NCI-H524 treated with DMSO at 0.1 percent for 48 hours (cell line): ENCODE results near the gene HERPUD2.

Experiments
- DNase-seq: peaks from one replicate; lab custom pipeline; 2025; lab: John Stamatoyannopoulos, UW

HERPUD2 gene

DNA sequence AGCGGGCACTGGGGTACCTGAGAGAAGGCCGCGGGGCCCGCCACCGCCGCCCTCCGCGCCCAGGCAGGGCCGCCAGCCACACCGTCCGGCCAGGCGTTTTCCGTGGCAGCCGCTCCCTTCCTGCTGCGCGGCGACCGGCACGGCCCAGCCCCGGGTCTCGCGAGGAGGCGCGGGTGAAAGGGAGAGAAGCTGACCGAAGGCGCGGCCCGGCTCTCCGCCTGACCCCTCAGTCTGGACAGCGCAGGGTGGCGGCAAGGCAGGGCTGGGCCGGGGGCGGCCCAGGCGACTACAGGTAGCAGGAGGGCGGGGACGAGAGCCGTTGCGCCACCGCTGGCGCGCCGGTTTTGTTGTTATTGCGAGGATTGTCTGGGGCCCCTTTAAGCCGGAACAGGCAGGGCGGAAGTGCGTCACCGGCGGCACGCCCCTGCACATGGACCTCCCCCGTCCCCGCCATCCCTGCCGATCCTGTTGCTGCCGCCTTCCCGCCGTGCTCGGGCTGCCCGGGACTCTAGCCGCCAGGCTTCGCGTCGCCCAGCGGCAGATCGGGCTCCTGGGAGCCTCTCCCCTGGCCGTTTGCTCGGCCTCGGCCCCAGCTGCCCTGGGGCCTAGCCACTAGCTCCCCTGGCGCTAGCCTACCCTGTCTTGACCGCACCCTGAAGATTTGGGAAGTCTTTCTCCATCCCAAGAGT is at the start of gene HERPUD2:
Gene HERPUD2 (minus strand): TSS at position 352 of the 689 bp plus-strand sequence. CDS start 805 bp downstream, outside the sequence.
- DNase-seq: peak; percentile 37

GRCh38 chr7:35738889-35739288 is 44.0 kb upstream of the HERPUD2 start:
- no peak for DNase-seq

DNA sequence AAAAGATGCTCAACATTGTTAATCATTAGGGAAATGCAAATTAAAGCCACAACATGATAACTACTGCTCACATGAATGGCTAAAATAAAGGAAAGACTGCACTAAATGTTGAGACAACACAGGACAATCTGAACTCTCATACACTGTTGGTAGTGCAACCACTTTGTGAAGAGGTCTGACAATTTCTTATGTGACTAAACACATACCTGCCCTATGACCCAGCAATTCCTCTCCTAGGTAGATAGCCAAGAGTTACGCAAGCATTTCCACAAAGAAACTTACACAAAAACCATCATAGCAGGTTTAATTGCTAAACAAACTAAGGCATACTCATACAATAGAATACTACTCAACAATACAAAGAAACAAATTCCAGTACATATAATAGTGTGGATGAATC is 41.8 kb upstream of the HERPUD2 start:
- DNase-seq: no peak

DNA sequence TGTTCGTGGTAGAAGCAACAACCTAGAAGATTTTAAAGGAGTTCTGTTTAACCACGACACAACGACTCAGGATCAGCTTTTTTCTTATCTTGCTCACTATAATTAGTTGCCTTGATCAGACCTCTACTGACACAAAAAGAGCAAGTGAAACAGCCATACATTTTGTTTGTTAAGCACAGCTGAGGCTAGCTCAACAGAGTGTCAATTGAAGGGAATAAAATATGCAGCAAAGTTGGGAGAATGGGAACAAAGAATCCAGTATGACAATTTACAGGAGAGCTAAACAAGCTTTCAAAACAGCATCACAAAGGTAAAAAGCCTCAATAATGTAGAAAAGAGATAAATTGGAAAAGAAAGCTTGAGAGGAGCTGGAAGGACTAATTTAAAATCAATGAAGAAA is 40.5 kb upstream of the HERPUD2 start:
- DNase-seq: no peak

- no peak for DNase-seq
These were observed 39.1 kb upstream of the HERPUD2 start for GRCh38 chr7:35734001-35734483.

GRCh38 chr7:35731349-35731748 is 36.4 kb upstream of the HERPUD2 start:
- no peak for DNase-seq

DNA sequence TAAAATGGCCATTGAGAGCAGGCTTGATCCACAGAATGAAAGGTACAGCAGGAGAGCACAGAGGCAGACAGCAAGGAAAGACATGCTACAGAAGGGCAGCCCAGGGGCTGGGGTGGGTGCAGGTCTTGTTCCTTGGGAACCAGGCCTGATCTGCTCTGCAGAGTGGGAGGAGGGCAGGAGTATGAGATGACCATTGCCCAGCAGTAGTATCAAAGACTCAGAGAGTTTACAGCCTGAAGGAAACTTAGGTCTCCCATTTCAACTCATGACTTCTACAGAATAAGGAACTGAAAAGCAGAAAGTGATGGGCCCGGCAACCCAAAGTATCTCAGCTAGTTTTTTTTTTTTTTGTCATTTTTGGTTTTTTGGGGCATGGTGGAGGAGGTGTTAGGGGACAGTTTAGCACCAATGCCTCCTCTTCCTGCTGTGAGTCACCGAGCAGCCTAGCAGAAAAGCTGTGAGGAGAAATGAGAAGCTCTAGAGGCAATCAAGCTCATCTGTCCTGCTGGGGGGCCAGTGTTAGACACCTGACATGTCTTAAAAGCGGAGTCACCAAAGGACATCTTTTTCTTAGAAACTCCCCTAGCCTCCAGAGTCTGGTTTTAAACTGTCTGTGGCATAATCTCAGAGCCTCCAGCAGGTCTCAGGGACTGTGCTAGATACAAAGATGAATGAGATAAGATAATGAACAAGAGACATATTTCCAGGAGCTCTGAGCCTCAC is 34.3 kb upstream of the HERPUD2 start:
- DNase-seq: no peak

DNA sequence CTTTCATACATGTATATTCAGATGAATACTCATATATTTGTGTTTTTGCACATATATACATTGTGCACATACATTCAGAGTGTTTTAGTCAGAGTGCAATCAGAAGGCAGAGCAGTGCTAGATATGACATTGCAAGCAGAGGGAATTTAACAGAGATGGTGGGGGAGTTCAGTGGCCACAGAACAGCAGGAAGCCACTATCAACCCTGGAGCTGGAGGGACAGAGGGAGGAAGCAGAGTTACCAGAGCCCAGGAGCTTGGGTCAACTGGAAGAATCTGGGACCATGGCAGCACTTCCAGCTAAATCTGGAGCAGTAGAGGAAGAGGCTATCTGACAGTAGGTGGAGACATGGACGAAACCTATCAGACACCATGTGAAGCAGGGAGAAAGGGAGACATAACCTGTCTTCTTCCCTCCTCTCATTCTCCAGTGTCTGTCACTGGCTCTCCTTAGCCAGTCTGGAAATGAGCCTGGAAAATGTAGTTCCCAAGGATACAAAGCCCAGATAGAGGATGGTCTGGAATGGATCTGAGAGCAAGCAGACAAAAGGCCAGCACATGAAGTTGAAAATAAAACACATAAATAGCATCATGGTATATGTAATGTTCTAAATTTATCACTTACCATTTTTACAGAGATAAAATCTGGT is 33.6 kb upstream of the HERPUD2 start:
- no peak for DNase-seq

DNA sequence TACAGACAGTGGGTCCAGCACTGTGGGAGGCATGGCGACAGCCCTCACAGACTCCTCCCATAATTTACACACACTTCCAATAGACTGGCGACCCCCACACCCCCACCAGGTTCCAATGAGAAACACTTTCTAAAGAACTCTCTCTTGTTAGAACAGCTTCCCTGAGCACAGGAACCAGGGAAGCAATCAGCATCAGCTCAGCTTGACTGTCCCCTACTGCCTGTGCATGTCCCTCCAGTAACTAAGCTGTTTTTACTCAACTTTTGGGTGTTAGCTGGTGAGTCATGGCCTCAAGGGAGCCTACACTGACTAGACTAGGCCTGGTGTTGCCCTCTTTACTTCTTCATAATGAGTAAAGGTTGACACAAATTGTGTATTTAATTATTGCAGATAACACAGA is 32.6 kb upstream of the HERPUD2 start:
- no peak for DNase-seq

DNA sequence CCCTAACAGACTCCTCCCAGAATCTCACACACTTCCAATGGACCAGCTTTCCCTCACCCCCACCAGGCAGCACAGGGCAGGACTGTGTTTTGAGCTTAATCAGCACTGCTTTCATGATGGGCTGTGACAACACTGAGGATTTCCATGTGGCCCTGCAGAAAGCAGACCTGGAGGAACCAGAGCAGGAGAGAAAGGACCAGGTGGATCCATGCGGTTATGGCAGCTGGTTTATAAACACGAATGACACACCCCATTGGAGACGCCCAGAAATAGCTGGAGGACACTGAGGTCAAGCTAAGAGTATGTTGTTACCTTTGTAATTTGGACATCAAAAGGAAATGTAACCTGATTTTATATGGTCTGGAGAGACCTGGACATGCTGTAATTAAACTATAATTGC is 31.7 kb upstream of the HERPUD2 start:
- no peak for DNase-seq

DNA sequence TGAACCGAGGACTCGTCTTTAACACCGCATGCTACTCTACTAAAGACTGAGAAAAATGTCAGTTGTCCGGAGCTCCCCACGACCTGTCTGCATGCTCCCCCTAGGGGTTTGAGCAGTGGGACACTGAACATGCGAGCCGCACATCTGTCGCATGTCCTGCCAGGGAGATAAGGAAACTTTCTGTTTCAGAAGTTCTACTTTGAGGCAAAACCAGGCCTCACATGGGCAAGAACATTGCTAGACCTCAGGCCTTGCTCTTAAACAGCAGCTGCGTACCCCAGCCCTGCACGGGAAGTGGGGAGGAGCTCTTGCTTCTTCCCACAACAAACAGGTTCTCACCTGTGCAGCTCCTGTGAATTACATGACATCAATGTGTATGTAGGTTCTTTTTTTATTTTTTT is 30.3 kb upstream of the HERPUD2 start:
- no peak for DNase-seq

DNA sequence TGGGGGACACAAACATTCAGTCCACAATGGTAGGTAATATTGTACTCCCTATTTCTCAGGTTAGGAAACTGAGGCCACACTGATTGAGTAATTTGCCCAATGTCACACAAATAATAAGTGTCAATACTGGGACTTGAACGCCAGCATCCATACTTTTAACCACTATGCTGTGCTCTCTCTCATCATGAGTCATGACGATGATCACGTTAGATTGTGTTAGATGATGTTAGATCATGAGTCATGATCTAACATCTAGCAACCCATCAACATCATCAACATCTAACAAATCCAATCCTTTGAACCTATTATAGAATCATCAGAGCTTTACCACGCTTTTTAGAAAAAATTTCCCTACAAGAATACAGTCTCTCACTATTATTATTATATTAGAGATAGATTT is 28.1 kb upstream of the HERPUD2 start:
- no peak for DNase-seq

GRCh38 chr7:35722054-35722849 is 27.3 kb upstream of the HERPUD2 start:
- DNase-seq: no peak

GRCh38 chr7:35721288-35721687 is 26.4 kb upstream of the HERPUD2 start:
- no peak for DNase-seq

DNA sequence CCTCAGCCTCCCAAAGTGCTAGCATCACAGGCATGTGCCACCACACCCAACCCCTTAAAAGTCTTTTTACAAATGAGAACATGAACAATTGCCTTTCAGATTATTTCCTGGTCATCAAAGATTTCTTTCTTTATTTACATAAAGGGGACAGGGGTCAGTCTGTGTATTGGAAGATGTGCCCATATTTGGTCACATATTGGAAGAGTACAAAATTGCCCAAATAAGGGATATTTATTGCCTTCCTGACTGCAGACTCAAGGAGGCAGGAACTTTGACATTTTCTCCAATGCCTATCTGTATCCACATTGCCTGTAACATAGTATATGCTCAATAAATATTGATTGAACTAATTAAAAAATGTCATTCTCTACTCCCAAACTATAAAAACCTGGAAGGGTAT is 25.9 kb upstream of the HERPUD2 start:
- DNase-seq: no peak

DNA sequence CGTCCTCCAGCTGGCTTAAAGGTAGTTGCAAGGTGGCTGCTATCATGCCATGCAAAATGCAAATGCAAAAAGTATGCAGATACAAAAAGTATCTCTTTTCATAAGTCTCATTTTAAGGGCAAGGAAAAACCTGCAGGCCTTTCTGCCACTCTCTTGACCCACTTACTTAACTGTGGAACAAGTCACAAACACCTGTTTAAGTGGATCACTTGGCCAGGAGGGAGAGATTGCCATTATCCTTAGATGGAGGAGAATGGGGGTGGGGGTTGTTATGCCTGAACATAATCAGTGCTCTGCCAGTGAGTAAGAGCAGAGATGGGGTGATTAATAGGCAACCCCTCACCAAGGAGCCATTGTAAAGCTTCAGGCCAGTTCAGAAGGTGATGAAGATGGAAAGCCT is 25.1 kb upstream of the HERPUD2 start:
- no peak for DNase-seq

- no peak for DNase-seq
These were observed 23.1 kb upstream of the HERPUD2 start for GRCh38 chr7:35718047-35718446.

DNA sequence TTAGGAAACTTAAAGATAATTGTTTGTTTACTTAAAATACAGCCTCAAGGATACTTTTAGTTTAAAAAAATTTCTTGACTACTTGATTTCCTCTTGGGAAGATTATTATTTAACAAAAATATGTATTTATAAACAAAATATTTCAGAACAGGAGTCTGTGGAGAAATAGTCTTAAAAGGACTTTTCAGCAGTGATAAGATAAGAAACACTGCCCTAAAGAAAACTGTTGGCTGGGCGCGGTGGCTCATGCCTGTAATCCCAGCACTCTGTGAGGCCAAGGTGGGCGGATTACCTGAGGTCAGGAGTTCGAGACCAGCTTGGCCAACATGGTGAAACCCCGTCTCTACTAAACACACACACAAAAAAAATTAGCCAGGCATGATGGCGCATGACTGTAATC is 22.6 kb upstream of the HERPUD2 start:
- no peak for DNase-seq

GRCh38 chr7:35717013-35717412 is 22.1 kb upstream of the HERPUD2 start:
- DNase-seq: no peak

DNA sequence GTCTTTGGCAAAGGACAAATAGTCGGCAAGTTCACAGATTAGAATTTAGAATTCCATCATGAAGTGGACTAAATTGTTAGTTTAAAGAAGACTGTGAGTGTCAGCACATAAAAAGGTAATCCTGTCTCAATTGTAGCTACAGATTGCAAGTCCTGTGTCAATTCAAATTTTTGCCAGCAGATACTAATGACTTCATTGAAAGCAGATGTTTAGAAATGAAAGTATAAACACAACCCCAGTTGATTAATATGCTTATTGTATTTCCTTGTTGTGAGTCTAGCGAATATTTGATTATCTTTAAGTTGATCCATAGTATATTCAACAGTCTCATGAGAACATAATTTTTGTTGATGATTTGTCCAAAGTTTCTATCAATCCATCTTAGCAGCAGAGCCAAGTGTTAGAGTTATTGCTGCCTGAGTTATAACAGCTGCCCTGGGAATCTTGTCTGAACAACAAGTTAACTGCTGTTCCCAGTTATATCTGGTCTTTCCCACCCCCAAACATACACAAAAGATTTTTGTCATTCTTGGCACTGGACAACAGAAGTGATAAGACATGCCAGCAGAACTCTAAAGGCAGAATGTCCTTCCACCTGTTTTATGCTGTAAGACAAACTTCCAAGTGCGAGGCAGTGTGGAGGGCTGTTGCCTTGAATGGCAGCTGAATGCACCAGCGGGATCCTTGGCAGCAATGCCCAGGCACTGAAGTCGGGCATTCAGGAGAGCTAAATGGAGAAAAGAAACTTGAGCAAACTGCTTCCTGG is 21.3 kb upstream of the HERPUD2 start:
- no peak for DNase-seq

DNA sequence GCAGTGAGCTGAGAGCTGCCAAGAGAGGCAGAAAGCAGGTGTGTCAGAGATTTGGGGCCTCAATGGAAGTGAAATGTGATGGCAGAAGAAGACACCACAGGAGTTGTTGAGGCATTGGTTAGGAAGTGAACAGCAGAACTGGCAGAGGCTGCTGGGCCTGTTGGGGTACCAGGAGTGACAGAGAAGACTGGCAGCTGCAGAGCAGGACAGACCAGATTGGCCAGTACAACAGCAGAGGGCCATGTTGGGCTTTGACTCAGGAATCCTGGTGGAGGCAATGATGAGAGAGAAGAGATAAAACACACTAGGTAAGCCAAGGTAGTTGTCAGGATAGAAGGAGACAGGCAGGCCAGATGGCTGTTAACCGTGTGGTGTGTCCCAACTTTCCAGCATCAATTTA is 19.9 kb upstream of the HERPUD2 start:
- DNase-seq: no peak

DNA sequence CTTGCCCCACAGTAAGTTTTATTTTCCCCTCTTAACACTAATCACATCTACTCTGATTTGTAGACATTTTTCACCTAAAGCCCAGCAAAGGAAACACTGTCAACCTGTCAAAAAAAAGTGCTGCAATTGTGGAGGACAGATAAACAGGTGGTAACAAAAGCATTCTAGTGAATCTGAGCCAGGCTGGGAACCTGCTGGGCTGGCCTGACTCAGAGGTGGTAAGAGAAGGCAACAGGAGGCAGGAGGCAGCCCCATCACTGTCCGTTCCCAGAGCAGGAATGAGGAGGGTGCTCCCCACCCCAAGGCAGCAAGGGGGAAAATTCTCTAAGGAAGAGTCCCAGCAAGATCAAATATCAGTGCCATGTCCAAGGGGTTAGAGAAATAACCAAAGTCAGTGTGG is 19.5 kb upstream of the HERPUD2 start:
- DNase-seq: no peak
